ENCODE results near the gene ARHGEF12.
A peak's percentile ranks its signal among the peaks of the same experiment; 100 is the strongest.

Gene ARHGEF12

GRCh38 chr11:120318906-120319305 is 17.3 kb upstream of the ARHGEF12 start:
- DNase-seq, result no peak

- DNase-seq, result peak; percentile 25
Measured at GRCh38 chr11:120324932-120325810, 11.0 kb upstream of the ARHGEF12 start, which contains the start of gene TLCD5. TLCD5 (plus strand) TSS chr11:120325299; CDS start chr11:120327442, 2,143 bp downstream.

- no peak for DNase-seq
Measured at GRCh38 chr11:120326228-120326627, 10.0 kb upstream of the ARHGEF12 start.

GRCh38 chr11:120326845-120327281 is 9.3 kb upstream of the ARHGEF12 start:
- peak; percentile 33 for DNase-seq

GRCh38 chr11:120327311-120327710 is 8.9 kb upstream of the ARHGEF12 start:
- DNase-seq, result no peak

GRCh38 chr11:120329556-120329955 is 6.7 kb upstream of the ARHGEF12 start:
- DNase-seq, result no peak

GRCh38 chr11:120330045-120330444 is 6.2 kb upstream of the ARHGEF12 start:
- DNase-seq, result no peak

GRCh38 chr11:120331301-120331996 is 4.8 kb upstream of the ARHGEF12 start:
- no peak for DNase-seq

GRCh38 chr11:120332822-120333716 is 3.1 kb upstream of the ARHGEF12 start:
- DNase-seq, result no peak

GRCh38 chr11:120333801-120334200 is 2.4 kb upstream of the ARHGEF12 start:
- no peak for DNase-seq

GRCh38 chr11:120334332-120334731 is 1.9 kb upstream of the ARHGEF12 start:
- DNase-seq, result no peak

- DNase-seq, result peak; percentile 90
Measured at GRCh38 chr11:120334894-120335462, 1.2 kb upstream of the ARHGEF12 start.

- peak; percentile 40 for DNase-seq
Measured at GRCh38 chr11:120335556-120335907, 681 bp upstream of the ARHGEF12 start.

- DNase-seq, result peak; percentile 47
Measured at GRCh38 chr11:120336641-120337354, 585 bp downstream of the ARHGEF12 start.

- peak; percentile 37 for DNase-seq
Measured at GRCh38 chr11:120337355-120338106, 1.3 kb downstream of the ARHGEF12 start.

- DNase-seq, result peak; percentile 40
Measured at GRCh38 chr11:120338107-120338933, 2.1 kb downstream of the ARHGEF12 start.

- DNase-seq, result peak; percentile 97
Measured at GRCh38 chr11:120339394-120339890, 3.2 kb downstream of the ARHGEF12 start.

- no peak for DNase-seq
Measured at GRCh38 chr11:120340529-120340928, 4.3 kb downstream of the ARHGEF12 start.

- DNase-seq, result no peak
Measured at GRCh38 chr11:120342226-120342625, 6.0 kb downstream of the ARHGEF12 start.

GRCh38 chr11:120342678-120343077 is 6.5 kb downstream of the ARHGEF12 start:
- no peak for DNase-seq

Measured in hematopoietic multipotent progenitor cell treated with erythropoietin and hydrocortisone succinate and interleukin-3 and kit ligand, for 6 days (in vitro differentiated cells).